Stimulated activated CD4-positive, alpha-beta T cell treated with anti-CD3 and anti-CD28 coated beads, Interleukin-2, amount 100 ng/mL, for 24 hours (primary cell): Measurements from ENCODE around the gene ZNF366.
A peak's percentile ranks its signal among the peaks of the same experiment; 100 is the strongest.
"Not testable (repeated sequence)": the region's sequence is repeated elsewhere in the genome, so short reads cannot be mapped to it uniquely, and the experiment has no call there.

Experiments used
- DNase-seq, 2 donors: peaks; one replicate each; pipeline ENCODE4 v3.0.0-alpha.2; 2020

Gene ZNF366

GRCh38 chr5:72436796-72437471 lies 70.3 kb downstream of the ZNF366 start:
- DNase-seq, result no peak

DNA sequence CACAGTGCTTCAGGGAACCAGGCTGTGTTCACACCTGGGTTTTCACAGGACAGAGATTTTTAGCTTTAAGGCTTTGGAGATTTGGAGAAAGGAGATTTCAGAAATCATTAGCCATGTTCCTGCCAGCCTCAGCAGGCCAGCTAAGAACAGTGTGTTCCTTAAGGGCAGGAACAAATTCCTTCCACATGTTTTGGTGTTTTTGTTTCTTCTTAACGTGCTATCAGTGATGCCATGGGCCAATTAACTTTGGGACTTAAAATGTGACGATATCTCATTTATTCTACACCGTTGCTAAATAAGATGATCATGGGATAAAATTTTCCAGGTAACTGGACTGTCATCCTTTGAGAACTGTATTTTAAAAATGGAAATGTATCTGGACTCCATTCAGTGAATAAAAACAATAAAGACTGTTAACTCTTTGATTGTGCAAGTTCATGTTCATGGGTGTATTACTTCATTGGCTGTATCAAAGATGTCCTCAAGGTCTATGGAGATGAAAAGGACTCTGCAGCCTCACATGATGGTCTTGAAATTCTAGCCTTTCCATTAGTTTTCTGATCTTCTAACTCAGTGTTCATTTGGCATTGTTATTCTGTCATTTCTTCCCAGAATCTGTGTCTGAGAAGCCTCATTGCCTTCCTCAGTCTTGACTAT lies 72.3 kb downstream of the ZNF366 start:
- DNase-seq, result no peak

- no peak for DNase-seq
These were observed 73.0 kb downstream of the ZNF366 start for GRCh38 chr5:72434056-72434780.

DNA sequence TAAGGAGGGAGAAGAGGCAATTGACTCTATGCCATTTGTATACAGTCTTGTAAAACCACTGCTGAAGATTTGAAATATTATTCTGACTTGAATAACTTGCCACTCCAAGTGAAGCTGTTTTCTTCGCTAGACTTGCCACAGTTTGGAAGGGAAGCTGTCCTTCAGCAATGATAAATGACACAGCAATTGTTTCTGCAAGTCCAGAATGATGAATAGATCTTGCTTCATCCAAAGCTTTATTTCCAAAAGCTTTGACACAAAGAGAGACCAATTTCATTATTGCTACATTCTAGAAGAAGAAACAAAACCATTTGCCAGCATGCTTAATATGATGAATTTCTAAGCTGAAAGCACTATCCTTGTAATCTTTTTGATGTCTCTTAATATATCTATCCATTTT lies 73.7 kb downstream of the ZNF366 start:
- no peak for DNase-seq

GRCh38 chr5:72428669-72429068 lies 78.5 kb downstream of the ZNF366 start:
- no peak for DNase-seq

DNA sequence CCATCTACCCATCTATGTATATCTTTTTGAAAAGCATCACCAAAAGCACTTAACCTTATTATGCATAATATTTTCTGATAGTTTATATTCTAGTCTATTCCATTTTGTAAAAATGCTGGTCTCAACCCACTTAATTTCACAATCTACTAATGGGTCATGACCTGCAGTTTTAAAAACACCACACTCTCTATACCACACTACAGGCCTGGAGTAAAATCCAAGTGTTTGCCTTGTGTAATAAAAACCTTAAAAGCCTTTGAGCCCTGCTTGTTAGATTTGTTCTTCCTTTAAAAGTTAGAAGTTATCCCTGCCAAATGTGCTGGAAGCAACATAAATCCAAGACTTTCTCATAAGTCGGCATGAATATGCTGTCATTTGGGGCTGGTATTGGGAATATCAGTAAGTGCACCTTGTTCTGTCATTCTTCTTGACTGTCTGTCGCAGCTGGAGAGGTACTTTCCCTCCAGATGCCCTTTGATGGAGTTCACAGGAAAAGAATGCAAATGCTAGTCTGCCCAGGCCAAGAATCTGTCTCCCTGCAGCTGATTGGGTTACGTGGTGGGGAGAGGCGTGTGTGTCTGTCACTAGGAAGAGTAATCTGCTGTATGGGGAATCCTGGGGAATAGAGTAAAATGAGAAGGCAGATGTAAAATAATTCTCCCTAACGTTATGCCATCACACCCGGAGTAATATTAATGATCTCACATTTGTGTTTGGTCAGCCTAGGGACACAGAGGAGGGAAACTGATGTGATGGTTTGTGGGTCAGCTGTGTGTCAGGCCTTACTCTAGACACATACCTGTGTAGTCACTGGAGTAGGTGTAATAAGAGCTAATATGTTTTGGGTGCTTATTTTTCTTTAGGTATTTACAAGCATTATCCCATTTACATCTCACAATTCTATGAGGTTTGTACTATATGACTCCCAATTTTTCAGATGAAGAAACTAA lies 79.4 kb downstream of the ZNF366 start:
- no peak for DNase-seq

DNA sequence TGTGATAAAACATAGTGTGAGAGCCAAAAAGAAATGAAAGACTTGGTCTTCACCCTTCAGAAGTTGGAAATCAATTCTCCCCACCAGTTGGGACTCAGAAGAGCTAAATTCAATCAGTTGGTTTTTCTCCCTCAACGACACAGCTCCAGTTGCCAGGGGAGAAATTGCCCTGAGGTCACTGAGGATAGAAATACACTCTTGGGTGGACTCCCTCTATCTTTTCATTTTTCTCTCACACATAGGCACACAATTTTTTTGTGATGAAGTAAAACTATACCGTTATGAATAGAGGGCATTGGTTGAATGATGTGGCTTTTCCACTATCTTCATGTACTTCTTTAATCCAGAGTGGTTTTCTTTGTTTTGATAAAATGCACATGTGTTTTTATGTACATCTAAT lies 80.2 kb downstream of the ZNF366 start:
- no peak for DNase-seq

DNA sequence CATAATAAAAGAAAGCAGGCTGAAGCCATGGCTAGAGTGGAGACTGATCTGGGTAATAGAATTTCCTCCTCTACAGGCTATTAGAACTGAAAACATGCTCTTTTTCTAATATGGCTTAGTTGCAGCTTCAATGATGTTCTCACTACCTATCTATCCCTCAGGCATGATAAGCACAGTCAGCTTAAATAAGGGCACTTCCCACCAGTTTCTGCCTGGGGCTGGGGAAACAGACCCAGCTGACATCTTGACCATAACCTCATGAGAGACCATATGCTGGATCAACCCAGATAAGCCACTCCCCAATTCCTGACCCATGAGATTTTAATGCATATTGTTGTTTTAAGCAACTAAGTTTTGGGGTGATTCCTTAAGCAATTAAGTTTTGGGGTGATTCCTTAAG lies 81.2 kb downstream of the ZNF366 start:
- no peak for DNase-seq

GRCh38 chr5:72418271-72418670 lies 88.9 kb downstream of the ZNF366 start:
- DNase-seq, result no peak

GRCh38 chr5:72417333-72418062 lies 89.7 kb downstream of the ZNF366 start:
- DNase-seq, result no peak

DNA sequence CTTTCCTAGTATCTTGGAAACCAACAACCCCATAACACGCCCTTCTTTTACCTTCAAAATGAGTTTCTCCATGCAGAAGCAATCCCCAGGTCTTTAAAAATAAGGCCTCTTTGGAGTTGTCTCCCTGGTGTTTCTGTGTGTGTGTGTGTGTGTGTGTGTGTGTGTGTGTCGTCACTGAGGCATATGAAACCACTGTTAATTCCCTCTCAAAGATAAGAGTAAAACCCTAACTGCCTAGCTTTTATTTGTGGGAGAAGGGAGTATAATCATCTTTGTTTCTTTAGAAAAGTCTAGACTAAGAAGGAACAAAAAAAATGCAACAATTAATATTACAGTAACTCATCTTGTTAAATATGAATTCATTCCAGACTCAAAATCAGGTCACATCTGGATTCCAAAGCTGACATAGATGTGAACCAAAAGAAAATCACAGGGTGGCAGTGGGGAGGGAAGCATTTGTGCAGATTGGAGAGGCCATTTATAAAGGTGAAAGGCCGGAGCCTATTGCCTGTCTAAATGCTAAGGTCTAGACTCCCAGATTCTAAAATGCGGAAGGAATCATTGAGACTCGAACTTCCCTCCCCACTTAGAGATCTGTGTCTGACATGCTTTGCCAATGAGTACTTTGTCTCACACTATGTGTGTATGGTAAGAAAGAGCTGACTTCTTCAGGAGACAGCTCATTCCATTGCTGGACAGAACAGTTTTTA lies 91.4 kb downstream of the ZNF366 start:
- DNase-seq, result no peak

DNA sequence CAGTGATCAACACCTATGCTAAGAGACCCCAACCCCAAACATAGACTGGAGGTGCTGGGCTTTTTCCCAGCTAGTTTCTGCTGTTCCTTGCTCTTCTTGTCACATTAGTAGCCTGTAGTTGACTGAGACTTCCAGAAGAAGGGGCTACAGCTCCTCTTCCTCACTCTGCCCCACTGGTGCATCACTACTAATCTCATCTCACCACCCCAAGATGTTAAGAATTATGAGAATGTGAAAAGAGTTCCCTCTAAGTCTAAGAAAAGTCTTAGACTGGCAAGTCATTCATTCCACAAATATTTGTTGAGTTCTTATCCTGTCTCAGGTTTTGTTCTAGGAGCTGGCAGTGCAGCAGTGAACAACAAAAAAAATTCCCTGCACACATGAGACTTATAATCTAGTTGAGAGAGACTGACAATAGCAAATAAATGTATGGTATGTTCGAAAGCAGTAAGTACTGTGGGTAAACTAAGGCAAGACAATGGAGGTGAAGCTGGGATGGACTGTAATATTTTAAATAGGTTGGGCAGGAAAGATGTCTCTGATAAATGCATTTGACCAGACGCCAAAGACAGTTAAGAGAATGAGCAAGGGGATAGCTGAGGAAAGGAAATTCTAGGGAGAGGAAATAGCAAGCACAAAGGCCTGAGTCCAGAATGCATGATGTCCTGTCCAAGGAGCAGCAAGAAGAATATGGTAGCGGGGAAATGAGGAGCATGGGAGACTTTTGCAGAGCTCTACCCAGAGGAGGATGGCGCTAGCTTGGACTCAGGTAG lies 94.7 kb downstream of the ZNF366 start:
- DNase-seq, result no peak

GRCh38 chr5:72410688-72411295 lies 96.4 kb downstream of the ZNF366 start:
- DNase-seq, result no peak

- DNase-seq, result no peak
These were observed 98.6 kb downstream of the ZNF366 start for GRCh38 chr5:72408603-72409002.

- DNase-seq, result no peak
These were observed 99.1 kb downstream of the ZNF366 start for GRCh38 chr5:72408127-72408526.

DNA sequence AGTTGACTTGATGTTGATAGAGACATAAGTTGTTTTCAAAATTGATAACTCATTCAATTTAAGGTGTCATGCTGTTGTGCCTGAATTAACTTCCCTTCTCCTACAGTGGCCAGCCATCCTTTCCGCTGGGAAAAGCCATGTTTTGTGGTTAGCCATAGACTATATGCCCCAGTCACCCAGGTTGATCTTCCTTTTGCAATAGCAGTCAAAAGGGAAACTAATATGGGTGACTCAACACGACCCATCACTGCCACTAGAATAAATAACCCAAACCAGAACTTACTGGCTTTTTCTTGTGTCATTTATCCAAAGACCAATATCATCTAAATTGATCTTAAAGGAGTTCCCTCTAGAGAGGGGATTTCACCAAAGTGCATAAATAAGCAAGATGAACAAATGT lies 99.7 kb downstream of the ZNF366 start:
- no peak for DNase-seq

GRCh38 chr5:72407078-72407477 lies 100.1 kb downstream of the ZNF366 start:
- DNase-seq, result no peak

- not testable (repeated sequence) for DNase-seq
These were observed 102.4 kb downstream of the ZNF366 start for GRCh38 chr5:72404771-72405170.

- peak in 1 of 2 donors; percentile 9 for DNase-seq
These were observed 104.1 kb downstream of the ZNF366 start for GRCh38 chr5:72402959-72403628.
